SK-N-MC (cell line): Measurements from ENCODE around the gene PRSS8.
"Not testable (repeated sequence)": the region's sequence is repeated elsewhere in the genome, so short reads cannot be mapped to it uniquely, and the experiment has no call there.

Experiments used
- DNase-seq: peaks from one replicate; pipeline ENCODE4 v3.0.0-alpha.2; 2011; ENCODE audit warnings: low read depth, low spot score
- H3K27ac ChIP-seq: fragments of 200-600 bp; sonication (generic); 2 replicates; pipeline ENCODE4 v1.5.1; 2016; ENCODE audit warnings: mixed run types
- H3K36me3 ChIP-seq: fragments of 200-600 bp; sonication (generic); 2 replicates; pipeline ENCODE4 v1.6.1; 2017; ENCODE audit warnings: antibody characterized with exemption, low read length, mixed read lengths; ENCODE audit not compliant: insufficient read depth
- H3K4me3 ChIP-seq: fragments of 200-600 bp; sonication (generic); 2 replicates; pipeline ENCODE4 v1.5.1; 2016
- H3K9ac ChIP-seq: fragments of 200-600 bp; sonication (generic); 2 replicates; pipeline ENCODE4 v1.8.0; 2017; ENCODE audit warnings: mixed run types, mixed read lengths; ENCODE audit not compliant: insufficient read length
- H3K9me3 ChIP-seq: fragments of 200-600 bp; sonication (generic); 2 replicates; pipeline ENCODE4 v1.6.1; 2017; ENCODE audit warnings: low read depth, mild to moderate bottlenecking, antibody characterized with exemption, low read length, moderate library complexity, mixed read lengths
- EZH2 ChIP-seq: fragments of 200-600 bp; sonication (generic); IDR thresholded peaks from one replicate; pipeline ENCODE4 v1.6.1; 2017; ENCODE audit warnings: antibody characterized with exemption
- FOXP2 ChIP-seq: optimal IDR thresholded peaks from 2 replicates; pipeline ENCODE3; 2011; ENCODE audit warnings: mild to moderate bottlenecking, moderate library complexity; ENCODE audit not compliant: insufficient read depth; ENCODE audit errors: extremely low read length, control extremely low read depth
- POLR2AphosphoS5 ChIP-seq: IDR thresholded peaks from 2 replicates; pipeline ENCODE4 v1.6.1; 2012; ENCODE audit warnings: mild to moderate bottlenecking, low read depth, low read length, borderline replicate concordance

The PRSS8 gene

DNA sequence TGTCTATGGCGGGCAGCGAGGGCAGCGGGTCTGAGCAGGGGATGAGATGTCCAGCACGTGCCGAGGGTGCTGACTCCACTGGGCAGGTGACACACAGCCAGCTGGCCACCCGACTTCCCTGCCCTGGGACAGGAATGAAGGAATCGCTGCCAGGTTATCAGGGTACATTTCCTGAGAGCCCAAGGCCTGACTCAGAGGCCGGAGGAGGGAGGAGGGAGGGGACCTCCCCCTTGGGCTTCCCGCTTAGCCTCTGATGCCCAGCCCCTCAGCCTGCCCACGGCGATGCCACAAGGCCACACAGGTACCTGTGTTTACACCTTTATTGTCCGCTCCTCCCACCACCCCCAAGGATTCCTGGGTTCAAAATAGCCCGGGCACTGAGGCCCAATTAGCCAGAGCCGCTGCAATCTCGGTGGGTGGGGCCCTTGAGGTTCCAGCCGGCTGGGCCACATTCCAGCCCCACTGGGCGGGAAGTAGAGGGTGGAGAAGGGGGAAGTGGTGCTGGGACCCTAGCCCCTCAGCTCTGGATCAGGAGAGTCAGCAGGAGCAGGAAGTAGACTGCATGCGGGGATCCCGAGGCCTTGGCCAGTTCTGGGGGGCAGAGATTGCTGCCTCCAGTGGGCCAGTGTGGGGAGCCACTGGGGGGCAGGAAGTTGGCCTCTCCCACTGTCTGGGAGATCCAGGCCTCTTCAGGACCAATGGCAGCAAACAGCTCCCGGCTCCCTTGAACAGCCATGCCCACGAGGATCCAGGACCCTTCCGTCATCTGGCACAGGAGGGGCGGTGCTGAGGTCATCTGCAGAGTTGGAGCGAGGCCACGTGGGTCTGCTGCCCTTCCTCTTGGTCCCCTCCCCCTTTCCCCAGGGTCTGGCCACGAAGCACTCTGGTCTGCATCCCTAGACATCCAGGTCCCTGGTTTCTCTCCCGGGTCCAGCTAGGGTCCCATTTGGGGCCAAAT, 3.4 kb upstream of the PRSS8 start:
- H3K4me3 ChIP-seq, result no peak overlapping the region
- TF ChIP-seq EZH2, result no peak
- TF ChIP-seq POLR2AphosphoS5, result no peak
- no peak for TF ChIP-seq FOXP2
- no peak for DNase-seq

DNA sequence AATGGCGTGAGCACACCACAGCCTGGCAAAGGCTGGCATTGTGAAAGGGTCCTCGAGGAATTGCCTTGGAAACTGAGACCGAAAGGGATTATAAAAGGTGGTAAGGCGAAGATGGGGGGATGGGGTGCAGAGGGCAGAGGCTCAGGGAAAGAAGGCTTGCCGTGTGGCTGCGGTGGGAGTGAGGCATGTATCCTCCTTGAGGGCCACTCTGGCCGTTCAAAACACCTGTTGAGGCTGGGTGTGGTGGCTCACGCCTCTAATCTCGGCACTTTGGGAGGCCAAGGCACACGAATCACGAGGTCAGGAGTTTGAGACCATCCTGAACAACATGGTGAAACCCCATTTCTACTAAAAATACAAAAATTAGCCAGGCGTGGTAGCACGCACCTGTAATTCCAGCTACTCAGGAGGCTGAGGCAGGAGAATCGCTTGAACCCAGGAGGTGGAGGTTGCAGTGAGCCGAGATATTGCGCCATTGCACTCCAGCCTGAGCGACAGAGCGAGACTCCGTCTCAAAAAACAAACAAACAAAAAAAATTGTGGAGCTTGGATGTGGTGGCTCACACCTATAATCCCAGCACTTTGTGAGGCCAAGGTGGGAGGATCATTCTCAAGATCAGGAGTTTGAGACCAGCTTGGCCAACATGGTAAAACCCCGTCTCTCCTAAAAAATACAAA, 1.4 kb upstream of the PRSS8 start:
- not testable (repeated sequence) for H3K9me3 ChIP-seq, H3K9ac ChIP-seq, DNase-seq, H3K4me3 ChIP-seq, H3K36me3 ChIP-seq, H3K27ac ChIP-seq

More for the DNA sequence above, 3.4 kb upstream of the PRSS8 start:
- Histone ChIP-seq H3K9me3 (no peaks in the 10 kb centered on the region), H3K9ac (no peak overlapping the region), H3K36me3 (no peaks in the 10 kb centered on the region), H3K27ac (no peak overlapping the region)

DNA sequence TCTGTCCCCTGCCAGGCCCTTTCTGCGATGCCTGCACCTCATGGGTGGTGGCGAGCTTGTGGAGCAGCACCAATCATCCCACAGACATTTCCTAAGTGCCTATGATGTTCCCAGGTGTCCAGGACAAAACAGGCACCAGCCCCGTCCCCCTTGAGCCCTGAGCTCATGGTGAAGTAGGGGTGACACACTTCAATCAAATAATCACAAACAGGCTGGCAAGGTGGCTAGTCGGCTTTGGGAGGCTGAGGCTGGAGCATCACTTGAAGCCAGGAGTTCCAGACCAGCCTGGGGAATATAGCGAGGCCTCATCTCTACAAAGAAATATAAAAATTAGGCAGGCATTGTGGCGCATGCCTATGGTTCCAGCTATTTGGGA, 748 bp upstream of the PRSS8 start:
- H3K27ac ChIP-seq, result no peak overlapping the region
- H3K9me3 ChIP-seq, result no peaks in the 10 kb centered on the region
- no peak overlapping the region for H3K4me3 ChIP-seq
- TF ChIP-seq FOXP2, result no peak
- H3K9ac ChIP-seq, result no peak overlapping the region
- no peaks in the 10 kb centered on the region for H3K36me3 ChIP-seq
- no peak for DNase-seq

DNA sequence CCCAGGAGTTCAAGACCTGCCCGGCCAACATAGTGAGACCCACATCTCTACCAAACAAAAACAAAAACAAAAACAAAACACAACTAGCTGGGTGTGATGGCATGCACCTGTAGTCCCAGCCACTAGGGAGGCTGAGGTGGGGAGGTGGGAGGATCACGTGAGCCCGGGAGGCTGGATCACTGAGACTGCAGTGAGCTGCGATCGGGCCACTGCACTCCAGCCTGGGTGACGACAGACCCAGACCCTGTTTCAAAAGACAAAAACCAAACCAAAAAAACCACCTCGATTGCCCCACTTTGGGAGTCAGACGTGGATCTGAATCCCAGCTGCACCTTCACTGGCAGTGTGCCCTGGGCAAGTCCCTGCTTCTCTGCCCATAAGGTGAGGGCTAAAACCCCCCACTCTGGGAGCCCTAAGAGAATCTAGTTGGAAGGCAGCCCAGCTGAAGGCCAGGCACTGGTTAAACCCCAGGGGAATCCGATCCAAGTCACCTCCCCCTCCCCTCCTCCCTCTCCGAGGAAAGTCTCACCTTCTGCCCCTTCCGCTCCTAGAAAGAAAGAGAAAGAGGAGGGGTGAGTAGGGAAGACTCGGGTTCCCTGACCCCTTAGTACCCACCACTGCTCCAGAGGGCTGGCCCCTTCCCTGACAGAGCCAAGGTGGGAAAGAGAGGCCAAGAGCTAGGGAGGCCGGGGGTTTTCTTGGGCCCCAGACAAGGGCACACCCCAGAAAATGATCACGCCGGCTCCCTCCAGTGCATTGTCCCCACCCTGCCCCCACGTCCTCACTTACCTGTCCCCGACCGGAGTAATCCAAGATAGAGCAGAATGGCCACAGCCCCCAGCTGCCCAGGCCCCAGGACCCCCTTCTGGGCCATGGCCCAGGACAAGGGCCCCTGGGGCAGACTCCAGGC, 647 bp downstream of the PRSS8 start:
- Histone ChIP-seq H3K9ac (no peak overlapping the region), H3K27ac (no peak overlapping the region), H3K9me3 (no peaks in the 10 kb centered on the region), H3K36me3 (no peaks in the 10 kb centered on the region), H3K4me3 (no peak overlapping the region)
- no peak for DNase-seq
- TF ChIP-seq FOXP2 (no peak), POLR2AphosphoS5 (no peak), EZH2 (no peak)

DNA sequence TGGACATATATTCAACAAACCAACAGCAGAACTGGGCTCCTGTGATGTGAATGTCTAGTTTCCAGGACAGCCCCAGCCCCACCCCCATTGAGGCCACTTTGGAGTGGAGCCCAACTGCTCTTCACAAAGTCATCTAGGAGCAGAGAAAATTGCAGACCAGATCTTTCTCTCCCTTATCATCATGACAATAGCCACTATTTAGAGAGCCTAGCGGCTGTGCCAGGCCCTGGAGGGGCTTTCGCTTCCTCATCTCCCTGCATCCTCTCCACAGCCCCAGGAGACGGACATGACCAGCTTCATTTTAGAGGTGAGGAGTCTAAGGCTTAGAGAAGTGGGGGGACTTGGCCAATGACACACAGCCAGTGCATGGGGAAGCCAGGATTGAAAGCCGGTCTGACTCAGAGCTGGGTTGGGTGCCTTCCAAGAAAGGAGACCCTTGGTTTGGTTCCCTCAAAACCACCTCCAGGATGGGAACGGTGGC, 1.4 kb downstream of the PRSS8 start:
- Histone ChIP-seq H3K9me3 (no peaks in the 10 kb centered on the region), H3K27ac (no peak overlapping the region), H3K9ac (no peak overlapping the region), H3K36me3 (no peaks in the 10 kb centered on the region), H3K4me3 (no peak overlapping the region)
- no peak for TF ChIP-seq POLR2AphosphoS5
- no peak for TF ChIP-seq EZH2
- TF ChIP-seq FOXP2, result no peak
- DNase-seq, result no peak

DNA sequence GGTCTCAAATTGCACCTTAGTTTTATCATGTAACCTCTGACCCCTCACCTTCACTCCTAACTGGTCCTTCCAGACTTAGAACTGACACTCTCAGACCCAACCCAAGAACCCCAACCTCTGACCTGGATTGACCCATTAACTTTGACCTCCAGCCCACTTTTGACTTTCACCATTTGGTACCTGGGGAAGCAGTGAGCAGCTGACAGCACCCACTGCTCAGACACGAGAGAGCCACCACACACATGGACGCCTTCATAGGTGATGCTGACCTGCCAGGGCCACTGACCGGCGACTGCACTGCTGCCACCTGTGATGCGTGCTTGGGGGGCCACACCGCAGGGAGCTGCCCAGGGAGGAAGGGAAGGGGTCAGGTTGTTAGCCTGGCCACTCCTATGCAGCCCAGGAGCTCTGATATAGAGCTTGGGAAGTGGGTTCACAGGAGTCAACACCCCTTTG, 2.5 kb downstream of the PRSS8 start:
- H3K9ac ChIP-seq, result no peak overlapping the region
- no peak overlapping the region for H3K27ac ChIP-seq
- H3K36me3 ChIP-seq, result no peaks in the 10 kb centered on the region
- no peak for DNase-seq
- no peak for TF ChIP-seq POLR2AphosphoS5
- TF ChIP-seq FOXP2, result no peak
- TF ChIP-seq EZH2, result no peak
- H3K9me3 ChIP-seq, result no peaks in the 10 kb centered on the region
- no peak overlapping the region for H3K4me3 ChIP-seq

DNA sequence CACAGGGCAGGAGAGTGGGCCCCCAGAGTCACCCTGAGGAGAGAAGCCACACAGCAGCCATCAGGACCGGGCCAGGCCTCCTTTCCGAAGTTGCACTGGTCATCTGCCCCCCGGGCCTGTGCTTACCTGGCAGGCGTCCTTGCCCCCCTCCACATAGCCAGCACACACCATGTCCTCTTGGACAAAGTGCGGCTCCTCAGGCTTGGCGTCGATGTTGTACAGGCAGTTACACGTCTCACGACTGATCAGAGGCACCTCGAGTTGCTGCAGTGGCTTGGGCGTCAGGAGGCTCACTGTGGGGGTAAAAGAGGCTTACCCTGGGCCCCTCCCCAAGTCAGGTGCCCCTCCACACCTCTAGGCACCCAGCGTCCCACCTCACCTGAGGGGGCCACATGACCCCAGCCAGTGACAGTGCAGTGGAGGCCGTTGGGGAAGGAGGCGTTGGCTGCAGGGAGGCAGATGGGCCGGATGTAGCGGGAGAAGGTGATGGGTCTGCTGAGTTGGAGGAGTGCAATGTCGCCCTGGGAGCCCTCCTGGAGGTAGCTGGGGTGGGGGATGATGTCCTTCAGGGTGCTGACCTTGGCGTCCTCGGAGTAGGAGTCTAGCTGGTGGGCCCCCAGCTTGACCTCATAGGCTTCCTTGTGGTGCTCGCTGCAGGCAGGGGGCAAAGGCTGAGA, 3.1 kb downstream of the PRSS8 start:
- H3K9ac ChIP-seq, result no peak overlapping the region
- no peak for DNase-seq
- no peak for TF ChIP-seq EZH2
- no peak for TF ChIP-seq FOXP2
- TF ChIP-seq POLR2AphosphoS5, result no peak
- no peak overlapping the region for H3K4me3 ChIP-seq
- no peaks in the 10 kb centered on the region for H3K36me3 ChIP-seq
- no peak overlapping the region for H3K27ac ChIP-seq
- H3K9me3 ChIP-seq, result no peaks in the 10 kb centered on the region
